MCF 10A (cell line): ENCODE results near the gene DYNLL2. TPM values are rescaled to one million over a fixed set of nuclear protein-coding genes. Genes with fewer than 3 reads are reported as not detected.
"Not testable (repeated sequence)": the region's sequence is repeated elsewhere in the genome, so short reads cannot be mapped to it uniquely, and the experiment has no call there.

Source experiments
- BruUV-seq: library from RNA; stranded (reverse); fragments of 400-500 nt; replicated peaks from 2 replicates; lab custom pipeline; 2021; lab: Mats Ljungman, UMichigan
- CTCF ChIA-PET: fragments of 300-600 bp; sonication (Branson Sonifier 250); formaldehyde crosslinking; extraction: SDS; loops from one replicate; lab custom pipeline; 2021; ENCODE audit warnings: antibody characterized with exemption, inconsistent platforms; lab: Yijun Ruan, JAX
- POLR2A ChIA-PET: fragments of 300-600, 350-650 bp; sonication (Branson Sonifier 250); formaldehyde crosslinking; extraction: SDS; loops from one replicate; lab custom pipeline; 2020; ENCODE audit warnings: antibody characterized with exemption, inconsistent platforms; lab: Yijun Ruan, JAX
- DNase-seq: peaks from one replicate; pipeline ENCODE4 v3.0.0-alpha.2; 2018; ENCODE audit not compliant: unreplicated experiment
- H3K27ac Mint-ChIP-seq: one replicate; pipeline ENCODE4 v1.8.0; 2022; ENCODE audit warnings: mild to moderate bottlenecking, low read depth, mixed read lengths; ENCODE audit not compliant: unreplicated experiment
- H3K27me3 Mint-ChIP-seq: one replicate; pipeline ENCODE4 v1.8.0; 2022; ENCODE audit warnings: mixed read lengths; ENCODE audit not compliant: insufficient read depth, unreplicated experiment
- H3K36me3 Mint-ChIP-seq: one replicate; pipeline ENCODE4 v1.8.0; 2022; ENCODE audit warnings: mild to moderate bottlenecking, moderate library complexity, mixed read lengths; ENCODE audit not compliant: insufficient read depth, unreplicated experiment
- H3K4me1 Mint-ChIP-seq: one replicate; pipeline ENCODE4 v1.8.0; 2022; ENCODE audit warnings: mixed read lengths; ENCODE audit not compliant: insufficient read depth, unreplicated experiment
- H3K4me3 Mint-ChIP-seq: one replicate; pipeline ENCODE4 v1.8.0; 2022; ENCODE audit warnings: mild to moderate bottlenecking, moderate library complexity, mixed read lengths; ENCODE audit not compliant: unreplicated experiment
- H3K9me3 Mint-ChIP-seq: one replicate; pipeline ENCODE4 v1.8.0; 2022; ENCODE audit warnings: mixed read lengths; ENCODE audit not compliant: unreplicated experiment
- CTCF ChIP-seq: fragments of 200-600 bp; IDR thresholded peaks from one replicate; pipeline ENCODE4 v1.8.0; 2022; ENCODE audit warnings: antibody characterized with exemption, mild to moderate bottlenecking; ENCODE audit not compliant: unreplicated experiment
- intact Hi-C: fragments of 100-400 bp; cut with micrococcal nuclease; formaldehyde crosslinking; loops from 2 replicates; pipeline ENCODE4 v1.14.1; 2022
- total RNA-seq: library from RNA; stranded (reverse); gene quantifications from 2 replicates; pipeline ENCODE4 v1.2.3, GENCODE V29; 2022

The DYNLL2 gene
- total RNA-seq, 1 experiment from 2014 or later = 15.5 TPM

GRCh38 chr17:58096892-58097291 lies 13.7 kb downstream of the DYNLL2 start:
- no peak for DNase-seq
- Mint-ChIP-seq H3K27ac (no peak overlapping the region), H3K4me1 (peaks cover 12% of the 10 kb centered on the region), H3K9me3 (no peaks in the 10 kb centered on the region), H3K36me3 (peaks cover 26% of the 10 kb centered on the region), H3K27me3 (no peaks in the 10 kb centered on the region), H3K4me3 (no peak overlapping the region)
- ChIA-PET POLR2A (interaction anchor here (0.6 to 0.7 kb wide), 2 partner anchors 62 to 106 kb away, joined by 3 read pairs; no protein-coding TSS in a partner anchor), CTCF (no interaction called here)
- TF ChIP-seq CTCF = no peak
- intact Hi-C loops = no loop called here
- BruUV-seq = no TSS peak

GRCh38 chr17:58097384-58098088 lies 14.3 kb downstream of the DYNLL2 start:
- ChIA-PET POLR2A (interaction anchor here (0.6 to 1.1 kb wide), 2 partner anchors 11 to 158 kb away, joined by 3 to 4 read pairs; no protein-coding TSS in a partner anchor), CTCF (no interaction called here)
- Mint-ChIP-seq H3K36me3 (peaks cover 20% of the 10 kb centered on the region), H3K4me1 (peaks cover 6% of the 10 kb centered on the region), H3K4me3 (no peak overlapping the region), H3K27me3 (no peaks in the 10 kb centered on the region), H3K9me3 (no peaks in the 10 kb centered on the region), H3K27ac (no peak overlapping the region)
- intact Hi-C loops = no loop called here
- no peak for DNase-seq
- TF ChIP-seq CTCF = no peak
- BruUV-seq = no TSS peak

- Mint-ChIP-seq H3K4me1 (no peaks in the 10 kb centered on the region), H3K9me3 (no peaks in the 10 kb centered on the region), H3K4me3 (no peak overlapping the region), H3K27me3 (no peaks in the 10 kb centered on the region), H3K36me3 (peaks cover 8% of the 10 kb centered on the region), H3K27ac (no peak overlapping the region)
- ChIA-PET POLR2A (interaction anchor here (0.6 to 0.7 kb wide), 2 partner anchors 104 to 425 kb away, joined by 3 to 4 read pairs; no protein-coding TSS in a partner anchor), CTCF (interaction anchor here (0.5 to 2.5 kb wide), 4 partner anchors 12 to 267 kb away, joined by 3 to 8 read pairs (median 4); no protein-coding TSS in a partner anchor)
- no TSS peak for BruUV-seq
- intact Hi-C loops = no loop called here
- no peak for TF ChIP-seq CTCF
- DNase-seq = no peak
Measured at GRCh38 chr17:58100506-58100905, 17.3 kb downstream of the DYNLL2 start.

GRCh38 chr17:58101898-58102297 lies 18.7 kb downstream of the DYNLL2 start:
- intact Hi-C loops, BruUV-seq, H3K36me3 Mint-ChIP-seq, DNase-seq, H3K4me1 Mint-ChIP-seq, H3K4me3 Mint-ChIP-seq, H3K9me3 Mint-ChIP-seq, H3K27me3 Mint-ChIP-seq, H3K27ac Mint-ChIP-seq: not testable (repeated sequence)
- CTCF ChIA-PET = interaction anchor here (0.5 to 2.5 kb wide), 5 partner anchors 9 to 1281 kb away, joined by 3 to 8 read pairs (median 4); no protein-coding TSS in a partner anchor
- POLR2A ChIA-PET = interaction anchor here (0.7 kb wide), 1 partner anchor 13 kb away, joined by 3 read pairs; no protein-coding TSS in a partner anchor
